ENCODE data around the gene DCN. TPM values are rescaled to one million over a fixed set of nuclear protein-coding genes. Genes with fewer than 3 reads are reported as not detected.

Gene DCN
- total RNA-seq, 2 donors from 2014 or later = 104 to 404 TPM

DNA sequence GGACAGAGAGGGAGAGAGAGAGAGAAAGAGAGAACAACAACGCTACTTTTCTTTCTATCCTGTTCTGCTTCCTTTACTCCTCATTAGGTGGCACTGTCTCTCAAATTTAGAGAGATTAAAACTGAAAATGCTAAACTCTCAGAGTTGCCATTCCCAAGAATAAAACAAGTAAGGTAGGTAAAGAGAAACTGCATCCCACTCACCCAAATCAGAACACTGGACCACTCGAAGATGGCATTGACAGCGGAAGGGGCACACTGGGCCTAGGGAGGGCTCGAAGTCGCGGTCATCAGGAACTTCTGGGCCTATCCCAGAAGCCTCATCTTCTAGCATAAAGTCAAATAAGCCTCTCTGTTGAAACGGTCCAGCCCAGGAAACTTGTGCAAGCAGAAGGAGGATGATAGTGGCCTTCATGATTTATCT is 4.5 kb downstream of the DCN start:
- TF ChIP-seq POLR2A (IDR thresholded peaks at IDR 0.05) = no peak
- TF ChIP-seq, protein P1, sequence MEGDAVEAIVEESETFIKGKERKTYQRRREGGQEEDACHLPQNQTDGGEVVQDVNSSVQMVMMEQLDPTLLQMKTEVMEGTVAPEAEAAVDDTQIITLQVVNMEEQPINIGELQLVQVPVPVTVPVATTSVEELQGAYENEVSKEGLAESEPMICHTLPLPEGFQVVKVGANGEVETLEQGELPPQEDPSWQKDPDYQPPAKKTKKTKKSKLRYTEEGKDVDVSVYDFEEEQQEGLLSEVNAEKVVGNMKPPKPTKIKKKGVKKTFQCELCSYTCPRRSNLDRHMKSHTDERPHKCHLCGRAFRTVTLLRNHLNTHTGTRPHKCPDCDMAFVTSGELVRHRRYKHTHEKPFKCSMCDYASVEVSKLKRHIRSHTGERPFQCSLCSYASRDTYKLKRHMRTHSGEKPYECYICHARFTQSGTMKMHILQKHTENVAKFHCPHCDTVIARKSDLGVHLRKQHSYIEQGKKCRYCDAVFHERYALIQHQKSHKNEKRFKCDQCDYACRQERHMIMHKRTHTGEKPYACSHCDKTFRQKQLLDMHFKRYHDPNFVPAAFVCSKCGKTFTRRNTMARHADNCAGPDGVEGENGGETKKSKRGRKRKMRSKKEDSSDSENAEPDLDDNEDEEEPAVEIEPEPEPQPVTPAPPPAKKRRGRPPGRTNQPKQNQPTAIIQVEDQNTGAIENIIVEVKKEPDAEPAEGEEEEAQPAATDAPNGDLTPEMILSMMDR (IDR thresholded peaks at IDR 0.05) = peak in 3 of 4 experiments; percentile 20 to 52 (median 35)
- H3K4me3 ChIP-seq = peak overlapping the region; percentile 8 to 16
- intact Hi-C loops (cut with DNase I) = loop anchor here (5.0 kb wide), 3 partner anchors 149 to 196 kb away; no protein-coding TSS in a partner anchor
- H3K9me3 ChIP-seq = no peaks in the 10 kb centered on the region
- H3K4me1 ChIP-seq (replicated peaks) = no peaks in the 10 kb centered on the region
- no peak for DNase-seq (ENCODE audit: low spot score)
- H3K36me3 ChIP-seq = no peaks in the 10 kb centered on the region
- 34% methylated on average over 7 of the region's 7 CpGs for WGBS
- no peaks in the 10 kb centered on the region for H3K27me3 ChIP-seq (replicated peaks; ENCODE audit: insufficient read depth)
- H3K27ac ChIP-seq = peak overlapping the region; percentile 36 to 63

DNA sequence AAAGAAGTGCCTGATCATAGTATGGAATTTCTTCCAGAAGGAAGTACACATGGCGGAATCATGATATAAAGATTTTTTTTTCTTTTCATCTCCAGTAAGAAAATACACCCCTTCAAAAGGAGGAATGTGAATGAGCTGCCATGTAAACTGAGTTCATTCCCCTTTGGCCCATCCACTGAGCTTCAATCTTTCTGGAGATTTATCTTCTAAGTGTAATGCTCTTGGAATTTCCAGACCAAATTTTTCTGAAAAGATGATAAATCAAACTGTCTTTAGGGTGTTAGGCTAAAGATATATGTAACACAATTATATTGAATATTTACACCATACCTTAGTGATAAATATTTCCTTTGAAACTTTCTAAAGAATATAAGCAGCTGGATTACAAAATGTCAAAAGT is 5.2 kb downstream of the DCN start:
- Histone ChIP-seq H3K36me3 (no peaks in the 10 kb centered on the region), H3K9me3 (no peaks in the 10 kb centered on the region), H3K4me3 (no peak overlapping the region), H3K4me1 (replicated peaks) (no peaks in the 10 kb centered on the region), H3K27ac (no peak overlapping the region), H3K27me3 (replicated peaks; ENCODE audit: insufficient read depth) (no peaks in the 10 kb centered on the region)
- 92% methylated on average over 1 of the region's 1 CpG for WGBS
- DNase-seq (ENCODE audit: low spot score) = no peak
- TF ChIP-seq POLR2AphosphoS5 (IDR thresholded peaks at IDR 0.05) (no peak), POLR2A (IDR thresholded peaks at IDR 0.05) (no peak)
- TF ChIP-seq, protein P1 (IDR thresholded peaks at IDR 0.05) = no peak
- intact Hi-C loops (cut with DNase I) = loop anchor here (5.0 kb wide), 3 partner anchors 150 to 195 kb away; no protein-coding TSS in a partner anchor

DNA sequence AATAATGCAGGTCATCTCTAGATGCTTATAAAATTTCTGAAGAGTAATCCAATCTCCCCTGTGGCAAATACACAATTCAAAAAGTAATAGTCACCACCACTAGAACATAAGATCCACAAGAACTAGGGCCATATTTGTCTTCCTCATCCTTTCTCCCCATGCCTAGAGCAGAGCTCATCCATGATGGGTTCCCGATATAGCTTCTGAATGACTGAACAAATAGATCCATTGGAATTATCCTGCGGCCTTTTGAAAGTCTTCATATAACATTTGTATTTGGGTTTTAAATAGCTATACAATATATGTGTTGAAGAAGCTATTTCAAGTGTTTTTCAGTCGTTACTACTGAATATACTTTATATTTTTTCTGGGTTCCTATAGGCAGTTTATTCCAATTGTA is 5.7 kb downstream of the DCN start:
- H3K4me1 ChIP-seq (replicated peaks) = no peaks in the 10 kb centered on the region
- no peaks in the 10 kb centered on the region for H3K36me3 ChIP-seq
- 94% methylated on average over 3 of the region's 3 CpGs for WGBS
- no peaks in the 10 kb centered on the region for H3K27me3 ChIP-seq (replicated peaks; ENCODE audit: insufficient read depth)
- H3K9me3 ChIP-seq = no peaks in the 10 kb centered on the region
- intact Hi-C loops (cut with DNase I) = loop anchor here (5.0 kb wide), 3 partner anchors 150 to 195 kb away; no protein-coding TSS in a partner anchor
- no peak overlapping the region for H3K4me3 ChIP-seq
- no peak overlapping the region for H3K27ac ChIP-seq
- TF ChIP-seq POLR2A (IDR thresholded peaks at IDR 0.05) (no peak), POLR2AphosphoS5 (IDR thresholded peaks at IDR 0.05) (no peak)
- TF ChIP-seq, protein P1 (IDR thresholded peaks at IDR 0.05) = no peak
- no peak for DNase-seq (ENCODE audit: low spot score)

DNA sequence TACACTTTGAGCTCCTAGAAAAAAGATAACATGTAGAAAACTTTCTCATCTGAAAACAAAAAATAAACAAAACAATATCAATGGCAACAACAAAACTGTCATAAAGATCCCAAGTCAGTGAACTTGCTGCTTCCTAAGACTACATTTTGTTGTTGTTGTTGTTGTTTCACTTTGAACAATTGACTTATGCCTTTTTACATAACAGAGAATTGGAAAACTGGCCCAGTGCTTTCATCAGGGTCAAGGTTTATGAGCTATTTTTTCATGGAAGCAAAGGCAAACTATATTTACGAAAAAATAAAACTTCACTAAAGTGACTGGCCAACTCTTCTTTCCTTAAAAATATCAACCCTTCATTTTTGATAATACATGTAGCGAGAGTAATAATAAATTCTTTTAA is 6.3 kb downstream of the DCN start:
- intact Hi-C loops (cut with DNase I) = loop anchor here (5.0 kb wide), 3 partner anchors 151 to 194 kb away; no protein-coding TSS in a partner anchor
- TF ChIP-seq POLR2A (IDR thresholded peaks at IDR 0.05) (no peak), POLR2AphosphoS5 (IDR thresholded peaks at IDR 0.05) (no peak)
- TF ChIP-seq, protein P1 (IDR thresholded peaks at IDR 0.05) = no peak
- H3K36me3 ChIP-seq = no peaks in the 10 kb centered on the region

DNA sequence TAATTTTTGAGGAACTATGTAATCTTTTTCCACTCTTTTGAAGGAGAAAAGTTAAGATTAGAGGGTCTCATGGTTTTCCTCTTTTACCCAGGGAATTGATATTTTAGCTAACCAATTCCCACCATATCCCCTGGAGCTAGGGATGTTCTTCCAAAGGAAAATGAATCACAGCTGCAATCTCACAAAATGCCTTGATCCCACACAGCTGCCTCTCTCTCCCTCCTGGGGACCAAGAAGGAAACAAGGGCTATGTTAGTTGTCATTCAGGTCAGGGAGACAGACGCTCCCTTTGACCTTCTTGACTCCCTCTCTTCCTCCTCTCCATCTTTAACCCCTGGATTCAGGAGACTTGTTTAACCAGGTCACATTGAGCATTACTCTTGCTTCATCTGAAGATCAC is 9.5 kb downstream of the DCN start:
- no peaks in the 10 kb centered on the region for H3K27me3 ChIP-seq (replicated peaks; ENCODE audit: insufficient read depth)
- H3K4me1 ChIP-seq (replicated peaks) = no peaks in the 10 kb centered on the region
- TF ChIP-seq POLR2A (IDR thresholded peaks at IDR 0.05) (no peak), POLR2AphosphoS5 (IDR thresholded peaks at IDR 0.05) (no peak)
- TF ChIP-seq, protein P1 (IDR thresholded peaks at IDR 0.05) = no peak
- H3K9me3 ChIP-seq = no peaks in the 10 kb centered on the region
- H3K4me3 ChIP-seq = no peak overlapping the region
- H3K27ac ChIP-seq = no peak overlapping the region
- intact Hi-C loops (cut with DNase I) = no loop called here
- 53% methylated on average over 1 of the region's 1 CpG for WGBS
- H3K36me3 ChIP-seq = no peaks in the 10 kb centered on the region
- DNase-seq (ENCODE audit: low spot score) = no peak

More for the DNA sequence above, 6.3 kb downstream of the DCN start:
- H3K27ac ChIP-seq = no peak overlapping the region
- no peaks in the 10 kb centered on the region for H3K27me3 ChIP-seq (replicated peaks; ENCODE audit: insufficient read depth)
- no peaks in the 10 kb centered on the region for H3K9me3 ChIP-seq
- H3K4me3 ChIP-seq = no peak overlapping the region
- WGBS = 80% methylated on average over 2 of the region's 2 CpGs
- no peak for DNase-seq (ENCODE audit: low spot score)
- no peaks in the 10 kb centered on the region for H3K4me1 ChIP-seq (replicated peaks)

All from prostate gland (tissue), 2 donors.